ENCODE results near the gene PCBP3. TPM values are rescaled to one million over a fixed set of nuclear protein-coding genes. Genes with fewer than 3 reads are reported as not detected.

Gene PCBP3
- total and polyA plus RNA-seq, 10 of the 15 experiments (the other 5 are each of a cell fraction or from before 2014, with no cell fraction given): 0.09 to 1.3 (median 0.46) TPM; not detected in 3

DNA sequence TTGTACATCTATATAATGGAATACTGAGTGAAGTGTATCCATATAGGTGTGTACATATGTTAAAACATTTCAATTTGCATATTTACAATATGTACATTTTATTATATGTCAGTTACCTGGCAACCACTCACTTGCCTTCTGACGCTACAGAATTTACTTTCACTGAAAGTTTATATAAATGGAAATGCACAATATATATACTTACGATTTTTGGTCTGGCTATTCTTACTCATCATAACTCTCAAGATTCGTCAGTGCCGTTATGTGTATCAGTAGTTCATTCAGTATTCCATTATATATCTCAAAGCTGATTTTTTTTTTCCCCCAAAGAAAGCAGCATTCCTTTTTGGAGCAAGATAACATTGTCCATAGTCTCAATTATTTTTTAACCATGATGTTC is 138.2 kb downstream of the PCBP3 start:
- 1% methylated on average over 4 of the region's 4 CpGs for whole genome bisulfite sequencing (ENCODE audit: insufficient coverage, insufficient replicate concordance, low lambda C conversion rate, missing lambda C conversion rate)
- no peak overlapping the region for H3K9ac ChIP-seq (ENCODE audit: control insufficient read depth, insufficient read depth, low read length)
- no peak overlapping the region for H3K4me3 ChIP-seq
- POLR2A ChIA-PET: no interaction called here
- intact Hi-C loops (cut with micrococcal nuclease; ENCODE audit: unreplicated experiment): no loop called here
- RAD21 ChIA-PET (ENCODE audit: unreplicated experiment): no interaction called here
- no peak overlapping the region for H3K27ac ChIP-seq (ENCODE audit: control insufficient read depth, insufficient read depth)
- no peak for DNase-seq (ENCODE audit: low read depth, low spot score)
- H2AFZ ChIP-seq (ENCODE audit: control insufficient read depth, low read depth, low read length): no peak overlapping the region
- H3K27me3 ChIP-seq (replicated peaks in 1 of 2; ENCODE audit: control insufficient read depth in 2 of 2, insufficient read depth in 2 of 2, low read length in 1 of 2): no peaks in the 10 kb centered on the region
- no peaks in the 10 kb centered on the region for H3K4me1 ChIP-seq (ENCODE audit: control insufficient read depth, insufficient read depth, low read length)
- H3K4me2 ChIP-seq (ENCODE audit: control insufficient read depth, insufficient read depth): no peak overlapping the region
- TF ChIP-seq HDAC2 (IDR thresholded peaks at IDR 0.05) (no peak), BHLHE40 (IDR thresholded peaks at IDR 0.05; ENCODE audit: borderline replicate concordance in 1 of 2, low read depth in 2 of 2, low read length in 1 of 2) (no peak)
- no peaks in the 10 kb centered on the region for H3K79me2 ChIP-seq (ENCODE audit: control insufficient read depth, insufficient read depth, low read length)
- no peak for ATAC-seq
- H4K20me1 ChIP-seq (ENCODE audit: control insufficient read depth, insufficient read depth): no peaks in the 10 kb centered on the region
- no TSS peak for BruUV-seq (replicated peaks)
- no peaks in the 10 kb centered on the region for H3K36me3 ChIP-seq (ENCODE audit: control insufficient read depth in 2 of 2, insufficient read depth in 2 of 2, low read length in 1 of 2)
- SMC1A ChIA-PET (ENCODE audit: uncharacterized antibody, unreplicated experiment): no interaction called here
- no peak for FAIRE-seq
- H3K9me3 ChIP-seq (replicated peaks; ENCODE audit: control insufficient read depth, insufficient read depth, low read length): no peaks in the 10 kb centered on the region; the same call in 2 of the 3 replicates
- CTCF ChIA-PET: no interaction called here
- in situ Hi-C loops (cut with MboI): no loop called here

DNA sequence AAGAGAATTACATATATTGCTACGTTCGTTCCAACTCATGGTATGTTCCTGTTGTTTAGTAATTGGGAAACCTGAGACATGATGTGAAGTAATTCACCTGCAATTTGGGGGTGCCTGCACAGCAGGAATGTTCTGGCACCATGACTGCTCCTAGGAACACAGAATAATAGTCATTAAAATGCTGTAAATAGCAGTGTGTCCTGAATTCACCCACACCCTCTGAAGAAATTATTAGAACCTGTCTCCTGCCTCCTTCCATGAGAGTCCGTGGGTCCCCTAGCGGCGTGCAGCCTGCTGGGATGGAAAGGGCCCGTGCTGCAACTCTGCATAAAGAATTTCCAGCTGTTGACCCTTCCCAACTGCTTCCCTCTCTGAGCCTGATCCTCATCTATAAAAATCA is 143.1 kb downstream of the PCBP3 start:
- no peaks in the 10 kb centered on the region for H3K79me2 ChIP-seq (ENCODE audit: control insufficient read depth, insufficient read depth, low read length)
- no peaks in the 10 kb centered on the region for H3K9me3 ChIP-seq (replicated peaks; ENCODE audit: control insufficient read depth, insufficient read depth, low read length)
- ChIA-PET POLR2A (no interaction called here), CTCF (interaction anchor here (0.6 kb wide), 1 partner anchor 40 kb away, joined by 4 read pairs; no protein-coding TSS in a partner anchor), RAD21 (ENCODE audit: unreplicated experiment) (no interaction called here), SMC1A (ENCODE audit: uncharacterized antibody, unreplicated experiment) (no interaction called here)
- no peaks in the 10 kb centered on the region for H3K27me3 ChIP-seq (replicated peaks in 1 of 2; ENCODE audit: control insufficient read depth in 2 of 2, insufficient read depth in 2 of 2, low read length in 1 of 2)
- no peak for DNase-seq (ENCODE audit: low read depth, low spot score)
- no peak overlapping the region for H2AFZ ChIP-seq (ENCODE audit: control insufficient read depth, low read depth, low read length)
- no peak overlapping the region for H3K9ac ChIP-seq (ENCODE audit: control insufficient read depth, insufficient read depth, low read length)
- no peak overlapping the region for H3K4me3 ChIP-seq
- FAIRE-seq: no peak
- H3K4me2 ChIP-seq (ENCODE audit: control insufficient read depth, insufficient read depth): no peak overlapping the region
- no peaks in the 10 kb centered on the region for H3K36me3 ChIP-seq (ENCODE audit: control insufficient read depth in 2 of 2, insufficient read depth in 2 of 2, low read length in 1 of 2)
- BruUV-seq (replicated peaks): no TSS peak
- no peak overlapping the region for H3K27ac ChIP-seq (ENCODE audit: control insufficient read depth, insufficient read depth)
- TF ChIP-seq SP1 (IDR thresholded peaks at IDR 0.05; ENCODE audit: low read depth, low read length): no peak
- no peak for TF ChIP-seq TAF1 (IDR thresholded peaks at IDR 0.05; ENCODE audit: borderline replicate concordance, low read depth, low read length)
- TF ChIP-seq NBN (IDR thresholded peaks at IDR 0.05): no peak
- TF ChIP-seq NFXL1 (IDR thresholded peaks at IDR 0.05; ENCODE audit: borderline replicate concordance): no peak
- TF ChIP-seq LARP7 (IDR thresholded peaks at IDR 0.05): no peak
- no peak for TF ChIP-seq PAX8 (IDR thresholded peaks at IDR 0.05)
- no peak for TF ChIP-seq ZNF24 (IDR thresholded peaks at IDR 0.05)
- TF ChIP-seq SUPT20H (IDR thresholded peaks at IDR 0.05; ENCODE audit: borderline replicate concordance, control insufficient read depth, low read depth, low read length): no peak
- no peak for TF ChIP-seq NR2C2 (IDR thresholded peaks at IDR 0.05; ENCODE audit: borderline replicate concordance, control insufficient read depth, insufficient read length, low read depth)
- TF ChIP-seq MEF2A (IDR thresholded peaks at IDR 0.05; ENCODE audit: insufficient read depth, low read depth, low read length): no peak
- TF ChIP-seq MTA2 (IDR thresholded peaks at IDR 0.05; ENCODE audit: low read depth): no peak
- no peak for TF ChIP-seq ZNF622 (IDR thresholded peaks at IDR 0.05)
- no peak for TF ChIP-seq POLR2AphosphoS5 (IDR thresholded peaks at IDR 0.05; ENCODE audit: low read length)
- no peak for TF ChIP-seq RUNX3 (IDR thresholded peaks at IDR 0.05; ENCODE audit: low read length)
- no peak for TF ChIP-seq SMAD1 (IDR thresholded peaks at IDR 0.05; ENCODE audit: low read depth, partially characterized antibody)
- no peak for TF ChIP-seq HDGF (IDR thresholded peaks at IDR 0.05)
- no peak for TF ChIP-seq RAD21 (IDR thresholded peaks at IDR 0.05; ENCODE audit: insufficient read depth, low read depth, low read length)
- no peak for TF ChIP-seq SMARCA5 (IDR thresholded peaks at IDR 0.05)
- TF ChIP-seq RB1 (IDR thresholded peaks at IDR 0.05; ENCODE audit: borderline replicate concordance): no peak
- no peak for TF ChIP-seq MEF2B (IDR thresholded peaks at IDR 0.05; ENCODE audit: partially characterized antibody, poor library complexity, severe bottlenecking)
- ATAC-seq: no peak
- intact Hi-C loops (cut with micrococcal nuclease; ENCODE audit: unreplicated experiment) (no loop called here), in situ Hi-C loops (cut with MboI) (no loop called here)
- H3K4me1 ChIP-seq (ENCODE audit: control insufficient read depth, insufficient read depth, low read length): no peaks in the 10 kb centered on the region
- WGBS (ENCODE audit: insufficient coverage, insufficient replicate concordance, low lambda C conversion rate, missing lambda C conversion rate): 48% methylated on average over 6 of the region's 6 CpGs
- H4K20me1 ChIP-seq (ENCODE audit: control insufficient read depth, insufficient read depth): no peaks in the 10 kb centered on the region

Data from GM12878 (cell line).